ENCODE results near the gene MSLN. TPM values are rescaled to one million over a fixed set of nuclear protein-coding genes. Genes with fewer than 3 reads are reported as not detected.

The MSLN gene
- polyA plus RNA-seq, 2 donors, result 0.87 to 3.7 TPM

DNA sequence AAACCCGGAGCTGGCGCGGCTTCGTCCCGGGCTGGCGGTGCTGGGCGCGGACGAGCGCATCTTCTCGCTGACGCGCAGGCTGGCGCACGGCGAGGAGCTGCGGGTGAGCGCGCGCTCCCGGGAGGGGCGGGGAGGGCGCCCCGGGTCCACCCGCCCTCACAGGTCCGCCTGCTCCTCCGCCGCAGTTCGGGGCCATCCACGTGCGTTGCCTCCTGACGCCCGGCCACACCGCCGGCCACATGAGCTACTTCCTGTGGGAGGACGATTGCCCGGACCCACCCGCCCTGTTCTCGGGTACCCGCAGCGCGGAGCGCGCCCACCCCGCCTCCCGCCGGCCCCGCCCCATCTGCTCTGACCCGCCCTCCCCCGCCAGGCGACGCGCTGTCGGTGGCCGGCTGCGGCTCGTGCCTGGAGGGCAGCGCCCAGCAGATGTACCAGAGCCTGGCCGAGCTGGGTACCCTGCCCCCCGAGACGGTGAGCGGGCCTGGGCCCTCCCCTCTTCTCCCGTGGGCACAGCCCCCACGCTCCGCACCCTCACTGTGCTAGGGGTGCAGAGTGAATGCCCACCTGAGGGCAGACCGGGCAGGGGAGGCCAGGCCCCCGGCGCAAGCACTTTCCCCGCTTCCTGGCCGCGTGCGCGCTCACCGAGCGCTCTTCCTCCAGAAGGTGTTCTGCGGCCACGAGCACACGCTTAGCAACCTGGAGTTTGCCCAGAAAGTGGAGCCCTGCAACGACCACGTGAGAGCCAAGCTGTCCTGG is 32.2 kb upstream of the MSLN start:
- Histone ChIP-seq H3K27me3 (ENCODE audit: control insufficient read depth in 1 of 2, insufficient read depth in 2 of 2, low read length in 2 of 2) (peaks cover 0 to 8% of the 10 kb centered on the region in 2 donors), H3K36me3 (ENCODE audit: control insufficient read depth in 2 of 2, insufficient read depth in 2 of 2, low read length in 1 of 2) (peaks cover 0 to 18% of the 10 kb centered on the region in 2 donors), H3K9me3 (ENCODE audit: control insufficient read depth in 2 of 2, insufficient read depth in 1 of 2, low read depth in 1 of 2, low read length in 1 of 2) (no peaks in the 10 kb centered on the region), H3K4me1 (ENCODE audit: control insufficient read depth in 2 of 2, insufficient read depth in 2 of 2, low read length in 1 of 2) (peaks cover 5 to 22% of the 10 kb centered on the region in 2 donors), H3K27ac (ENCODE audit: low read depth in 2 of 2, low read length in 1 of 2) (no peak overlapping the region), H3K4me3 (ENCODE audit: low read depth in 1 of 2, low read length in 2 of 2) (peak overlapping the region; percentile 26 to 34)
- WGBS, 2 donors, result 1% methylated on average over 27 to 80 of the region's 80 CpGs

DNA sequence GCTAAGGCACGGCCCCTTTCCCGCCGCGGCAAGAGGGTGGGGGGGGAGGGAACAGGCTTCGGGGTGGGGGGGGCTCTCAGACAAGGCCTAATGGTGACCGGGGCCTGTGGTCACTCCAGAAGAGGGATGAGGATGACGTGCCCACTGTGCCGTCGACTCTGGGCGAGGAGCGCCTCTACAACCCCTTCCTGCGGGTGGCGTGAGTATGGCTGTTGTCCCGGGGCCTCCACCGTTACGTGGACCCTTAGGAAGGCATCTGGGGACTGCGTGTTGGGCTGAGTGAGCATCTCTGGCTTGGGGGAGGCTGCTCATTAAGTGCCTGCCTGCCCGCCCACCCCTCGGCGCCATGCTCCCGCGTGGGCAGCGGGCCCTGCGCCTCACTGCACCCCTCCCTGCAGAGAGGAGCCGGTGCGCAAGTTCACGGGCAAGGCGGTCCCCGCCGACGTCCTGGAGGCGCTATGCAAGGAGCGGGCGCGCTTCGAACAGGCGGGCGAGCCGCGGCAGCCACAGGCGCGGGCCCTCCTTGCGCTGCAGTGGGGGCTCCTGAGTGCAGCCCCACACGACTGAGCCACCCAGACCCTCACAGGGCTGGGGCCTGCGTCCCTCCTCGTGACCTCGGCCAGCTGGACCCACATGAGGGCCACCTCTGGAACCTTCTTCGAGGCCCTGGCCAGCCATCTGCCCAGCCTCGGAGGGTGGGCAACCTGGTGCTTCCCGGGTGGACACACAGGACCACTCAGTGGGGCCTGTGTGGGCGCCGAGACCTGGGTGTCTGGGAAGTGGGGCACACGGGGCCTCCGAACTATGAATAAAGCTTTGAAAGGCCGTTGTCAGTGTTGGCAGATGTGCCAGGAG is 31.4 kb upstream of the MSLN start:
- no peak overlapping the region for H3K4me3 ChIP-seq (ENCODE audit: low read depth in 1 of 2, low read length in 2 of 2)
- H3K36me3 ChIP-seq (ENCODE audit: control insufficient read depth in 2 of 2, insufficient read depth in 2 of 2, low read length in 1 of 2), result peaks cover 0 to 26% of the 10 kb centered on the region in 2 donors
- no peak overlapping the region for H3K27ac ChIP-seq (ENCODE audit: low read depth in 2 of 2, low read length in 1 of 2)
- H3K4me1 ChIP-seq (ENCODE audit: control insufficient read depth in 2 of 2, insufficient read depth in 2 of 2, low read length in 1 of 2), result peaks cover 5 to 22% of the 10 kb centered on the region in 2 donors
- no peaks in the 10 kb centered on the region for H3K9me3 ChIP-seq (ENCODE audit: control insufficient read depth in 2 of 2, insufficient read depth in 1 of 2, low read depth in 1 of 2, low read length in 1 of 2)
- 60% methylated on average over 54 to 55 of the region's 55 CpGs for WGBS, 2 donors
- H3K27me3 ChIP-seq (ENCODE audit: control insufficient read depth in 1 of 2, insufficient read depth in 2 of 2, low read length in 2 of 2), result peaks cover 0 to 8% of the 10 kb centered on the region in 2 donors

DNA sequence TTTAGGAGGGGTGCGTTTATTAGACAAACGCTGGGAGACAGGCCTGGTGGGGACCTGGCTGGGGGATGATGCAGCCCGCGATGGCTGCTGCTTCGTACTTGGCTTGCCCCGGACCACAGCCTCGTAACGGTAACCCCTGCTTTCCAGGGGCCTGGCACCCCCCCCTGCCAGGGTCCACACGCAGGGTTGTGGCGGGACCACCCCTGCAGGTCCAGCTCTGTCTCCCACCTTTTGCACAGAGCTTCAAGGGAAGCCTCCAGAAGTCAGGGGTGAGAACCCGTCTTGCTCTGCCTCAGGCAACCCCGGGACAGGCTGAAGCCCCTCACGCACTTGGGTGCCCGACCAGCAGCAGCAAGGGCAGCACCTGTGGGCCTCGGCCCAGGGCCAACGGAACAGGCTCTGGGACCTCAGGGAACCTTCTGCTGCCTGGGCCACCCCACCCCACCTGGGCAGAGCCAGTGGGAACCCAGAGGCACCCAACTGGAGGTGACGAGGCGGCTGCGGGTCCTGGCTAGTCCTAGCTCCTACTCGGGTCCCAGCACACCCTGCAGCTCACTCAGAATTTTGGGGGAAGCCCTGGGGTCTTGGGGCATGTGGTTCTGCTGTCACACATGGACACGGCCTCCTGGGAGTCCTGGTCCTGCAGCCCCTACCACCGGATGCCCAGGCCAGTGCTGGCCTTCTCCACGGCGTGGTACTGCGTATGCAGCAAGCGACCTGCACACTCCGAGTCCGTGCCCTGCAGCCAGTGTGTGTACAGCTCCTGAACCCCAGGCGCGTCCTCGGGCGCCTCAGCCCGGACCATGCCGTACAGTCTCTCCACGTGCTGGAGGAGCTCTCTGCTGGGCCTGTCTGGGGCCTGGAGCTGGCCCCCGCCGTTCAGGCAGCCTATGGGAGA is 30.5 kb upstream of the MSLN start:
- Histone ChIP-seq H3K36me3 (ENCODE audit: control insufficient read depth in 2 of 2, insufficient read depth in 2 of 2, low read length in 1 of 2) (peaks cover 0 to 35% of the 10 kb centered on the region in 2 donors), H3K4me1 (ENCODE audit: control insufficient read depth in 2 of 2, insufficient read depth in 2 of 2, low read length in 1 of 2) (peaks cover 5 to 22% of the 10 kb centered on the region in 2 donors), H3K4me3 (ENCODE audit: low read depth in 1 of 2, low read length in 2 of 2) (no peak overlapping the region), H3K27ac (ENCODE audit: low read depth in 2 of 2, low read length in 1 of 2) (no peak overlapping the region), H3K27me3 (ENCODE audit: control insufficient read depth in 1 of 2, insufficient read depth in 2 of 2, low read length in 2 of 2) (peaks cover 0 to 8% of the 10 kb centered on the region in 2 donors), H3K9me3 (ENCODE audit: control insufficient read depth in 2 of 2, insufficient read depth in 1 of 2, low read depth in 1 of 2, low read length in 1 of 2) (no peaks in the 10 kb centered on the region)
- 81 to 83% methylated on average over 35 to 37 of the region's 37 CpGs for WGBS, 2 donors

DNA sequence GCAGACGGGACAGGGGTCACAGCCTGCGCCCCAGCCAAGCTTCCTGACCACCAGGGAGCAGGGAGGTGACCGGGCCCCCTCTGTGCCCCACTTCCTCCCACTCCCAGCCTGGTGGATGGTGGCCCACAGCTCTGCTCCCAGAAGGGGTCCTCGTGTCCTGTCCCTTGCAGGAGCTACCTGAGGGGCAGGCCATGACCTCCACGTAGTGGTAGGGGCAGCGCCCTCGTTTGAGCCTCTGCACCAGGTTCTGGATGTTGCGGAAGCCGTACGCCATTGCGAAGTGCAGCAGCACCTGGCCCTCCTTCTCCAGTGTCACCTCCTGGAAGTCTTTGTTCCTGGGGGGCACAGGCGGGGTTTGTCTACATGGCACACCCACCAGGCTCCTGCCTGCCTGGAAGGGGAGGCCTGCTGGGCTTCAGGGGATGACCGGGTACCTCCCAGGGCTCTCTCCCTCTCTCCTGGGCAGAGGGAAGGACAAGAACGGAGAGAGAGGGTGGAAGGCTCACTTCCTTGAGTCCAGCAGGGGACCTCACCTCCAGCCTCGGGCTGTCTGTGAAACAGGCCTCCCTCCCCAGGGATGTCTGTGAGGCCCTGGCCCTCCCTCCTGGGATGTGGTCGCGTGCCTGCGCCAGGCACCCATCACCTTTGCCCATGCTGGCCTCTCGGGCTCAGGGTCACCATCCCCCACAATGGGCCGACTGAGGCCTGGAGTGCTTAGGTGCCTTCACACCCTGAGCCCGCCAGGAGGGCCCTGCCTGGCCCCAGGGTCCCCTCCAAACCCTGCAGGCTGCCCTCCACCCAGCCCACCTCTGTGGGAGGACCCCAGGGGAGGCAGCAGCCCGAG is 29.6 kb upstream of the MSLN start:
- peaks cover 0 to 43% of the 10 kb centered on the region in 2 donors for H3K36me3 ChIP-seq (ENCODE audit: control insufficient read depth in 2 of 2, insufficient read depth in 2 of 2, low read length in 1 of 2)
- WGBS, 2 donors, result 85 to 92% methylated on average over 22 of the region's 22 CpGs

DNA sequence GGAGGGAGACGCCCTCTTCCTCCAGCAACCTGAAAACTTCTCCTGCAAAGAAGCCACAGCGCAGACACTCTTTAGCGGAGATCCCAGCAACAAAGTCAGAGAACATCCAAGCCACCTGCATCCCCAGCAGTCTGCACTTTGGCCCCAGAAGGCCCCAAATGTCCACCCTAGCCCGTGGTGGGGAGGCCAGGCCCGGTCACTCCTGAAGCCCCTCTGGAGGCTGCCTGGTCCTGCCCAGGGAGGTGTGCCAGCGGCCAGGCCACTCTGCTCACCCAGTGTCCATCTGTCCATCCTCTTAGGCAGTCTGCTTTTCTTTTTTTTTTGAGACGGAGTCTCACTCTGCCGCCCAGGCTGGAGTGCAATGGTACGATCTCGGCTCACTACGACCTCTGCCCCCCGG is 28.2 kb upstream of the MSLN start:
- WGBS, 2 donors, result 93 to 94% methylated on average over 12 of the region's 12 CpGs
- H3K4me1 ChIP-seq (ENCODE audit: control insufficient read depth in 2 of 2, insufficient read depth in 2 of 2, low read length in 1 of 2), result peaks cover 5 to 16% of the 10 kb centered on the region in 2 donors
- H3K27ac ChIP-seq (ENCODE audit: low read depth in 2 of 2, low read length in 1 of 2), result no peak overlapping the region
- H3K4me3 ChIP-seq (ENCODE audit: low read depth in 1 of 2, low read length in 2 of 2), result no peak overlapping the region
- peaks cover 0 to 57% of the 10 kb centered on the region in 2 donors for H3K36me3 ChIP-seq (ENCODE audit: control insufficient read depth in 2 of 2, insufficient read depth in 2 of 2, low read length in 1 of 2)
- no peaks in the 10 kb centered on the region for H3K9me3 ChIP-seq (ENCODE audit: control insufficient read depth in 2 of 2, insufficient read depth in 1 of 2, low read depth in 1 of 2, low read length in 1 of 2)
- peaks cover 0 to 8% of the 10 kb centered on the region in 2 donors for H3K27me3 ChIP-seq (ENCODE audit: control insufficient read depth in 1 of 2, insufficient read depth in 2 of 2, low read length in 2 of 2)

More for the DNA sequence above, 29.6 kb upstream of the MSLN start:
- Histone ChIP-seq H3K4me3 (ENCODE audit: low read depth in 1 of 2, low read length in 2 of 2) (no peak overlapping the region), H3K27me3 (ENCODE audit: control insufficient read depth in 1 of 2, insufficient read depth in 2 of 2, low read length in 2 of 2) (peaks cover 0 to 8% of the 10 kb centered on the region in 2 donors), H3K9me3 (ENCODE audit: control insufficient read depth in 2 of 2, insufficient read depth in 1 of 2, low read depth in 1 of 2, low read length in 1 of 2) (no peaks in the 10 kb centered on the region), H3K27ac (ENCODE audit: low read depth in 2 of 2, low read length in 1 of 2) (no peak overlapping the region), H3K4me1 (ENCODE audit: control insufficient read depth in 2 of 2, insufficient read depth in 2 of 2, low read length in 1 of 2) (peaks cover 5 to 22% of the 10 kb centered on the region in 2 donors)

DNA sequence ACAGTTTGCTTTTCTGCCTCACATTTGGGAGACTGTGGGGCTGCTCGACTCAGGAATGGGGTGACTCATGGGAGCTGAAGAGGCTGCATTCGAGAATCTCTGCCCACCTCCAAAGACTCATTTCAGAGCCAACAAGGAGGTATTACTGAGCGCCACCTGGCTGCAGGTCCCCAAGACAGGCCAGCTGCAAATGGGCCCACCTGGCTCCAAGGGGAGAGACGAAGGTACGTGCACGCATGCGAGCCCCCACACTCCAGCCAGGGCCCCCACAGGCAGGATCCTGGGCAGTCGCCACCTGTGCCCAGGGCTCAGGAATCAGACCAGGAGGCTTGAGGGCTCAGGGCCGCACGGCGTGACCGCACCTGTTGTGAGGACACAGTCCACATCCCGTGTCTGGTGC is 27.6 kb upstream of the MSLN start:
- no peaks in the 10 kb centered on the region for H3K9me3 ChIP-seq (ENCODE audit: control insufficient read depth in 2 of 2, insufficient read depth in 1 of 2, low read depth in 1 of 2, low read length in 1 of 2)
- H3K27ac ChIP-seq (ENCODE audit: low read depth in 2 of 2, low read length in 1 of 2), result no peak overlapping the region
- peaks cover 0 to 63% of the 10 kb centered on the region in 2 donors for H3K36me3 ChIP-seq (ENCODE audit: control insufficient read depth in 2 of 2, insufficient read depth in 2 of 2, low read length in 1 of 2)
- 83 to 87% methylated on average over 13 of the region's 13 CpGs for WGBS, 2 donors
- H3K4me1 ChIP-seq (ENCODE audit: control insufficient read depth in 2 of 2, insufficient read depth in 2 of 2, low read length in 1 of 2), result peaks cover 4 to 11% of the 10 kb centered on the region in 2 donors
- H3K4me3 ChIP-seq (ENCODE audit: low read depth in 1 of 2, low read length in 2 of 2), result no peak overlapping the region
- H3K27me3 ChIP-seq (ENCODE audit: control insufficient read depth in 1 of 2, insufficient read depth in 2 of 2, low read length in 2 of 2), result peaks cover 0 to 3% of the 10 kb centered on the region in 2 donors

DNA sequence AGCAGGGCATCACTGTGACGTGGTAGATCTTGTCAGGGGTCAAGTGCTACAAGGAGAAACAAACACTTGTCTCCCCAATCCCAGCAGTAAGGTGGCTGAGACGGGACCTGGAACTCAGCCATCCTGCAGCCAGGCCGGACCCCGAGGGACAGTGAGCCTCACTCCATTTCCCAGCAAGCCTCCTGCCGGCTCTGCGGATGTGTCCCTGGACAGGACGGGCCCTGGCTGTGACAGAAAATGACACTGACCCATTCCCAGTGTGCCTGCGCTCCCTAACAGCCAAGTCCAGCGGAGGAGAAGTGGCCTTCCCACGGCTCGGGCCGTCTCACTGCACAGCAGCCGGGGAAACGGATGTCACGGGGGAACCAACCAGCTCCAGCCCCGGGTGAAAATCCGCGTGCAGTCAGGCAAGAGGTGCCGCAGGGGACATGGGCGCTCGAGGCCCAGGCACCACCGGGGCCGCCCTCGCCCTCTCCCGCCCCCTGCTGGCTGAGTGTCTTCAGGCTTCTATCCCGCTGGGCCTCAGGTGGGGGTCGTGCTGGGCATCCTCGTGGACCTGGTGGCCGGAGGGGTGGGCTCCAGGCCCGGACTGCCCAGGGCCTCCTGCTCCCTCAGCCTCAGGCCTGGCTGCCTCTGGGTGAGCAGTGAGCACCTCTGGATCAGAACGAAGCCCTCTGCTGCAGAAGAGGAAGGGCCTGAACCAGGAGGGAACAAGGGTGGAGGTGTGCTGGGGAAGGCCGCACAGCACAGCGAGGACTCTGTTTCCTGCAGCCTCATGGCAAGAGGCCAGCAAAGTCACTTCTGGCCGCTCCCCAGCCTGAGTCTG is 26.9 kb upstream of the MSLN start:
- 85 to 86% methylated on average over 34 of the region's 34 CpGs for WGBS, 2 donors
- peaks cover 0 to under 1% of the 10 kb centered on the region in 2 donors for H3K27me3 ChIP-seq (ENCODE audit: control insufficient read depth in 1 of 2, insufficient read depth in 2 of 2, low read length in 2 of 2)
- no peaks in the 10 kb centered on the region for H3K9me3 ChIP-seq (ENCODE audit: control insufficient read depth in 2 of 2, insufficient read depth in 1 of 2, low read depth in 1 of 2, low read length in 1 of 2)
- H3K36me3 ChIP-seq (ENCODE audit: control insufficient read depth in 2 of 2, insufficient read depth in 2 of 2, low read length in 1 of 2), result peaks cover 0 to 64% of the 10 kb centered on the region in 2 donors
- H3K27ac ChIP-seq (ENCODE audit: low read depth in 2 of 2, low read length in 1 of 2), result no peak overlapping the region
- H3K4me3 ChIP-seq (ENCODE audit: low read depth in 1 of 2, low read length in 2 of 2), result no peak overlapping the region
- H3K4me1 ChIP-seq (ENCODE audit: control insufficient read depth in 2 of 2, insufficient read depth in 2 of 2, low read length in 1 of 2), result peaks cover under 1 to 5% of the 10 kb centered on the region in 2 donors
